Measurements from ENCODE around the gene SLC24A1. TPM values are rescaled to one million over a fixed set of nuclear protein-coding genes. Genes with fewer than 3 reads are reported as not detected.
A peak's percentile ranks its signal among the peaks of the same experiment; 100 is the strongest.

The SLC24A1 gene
- total and polyA plus RNA-seq, 10 of the 15 experiments (the other 5 are each of a cell fraction or from before 2014, with no cell fraction given), result 1.4 to 5.8 (median 3.3) TPM

DNA sequence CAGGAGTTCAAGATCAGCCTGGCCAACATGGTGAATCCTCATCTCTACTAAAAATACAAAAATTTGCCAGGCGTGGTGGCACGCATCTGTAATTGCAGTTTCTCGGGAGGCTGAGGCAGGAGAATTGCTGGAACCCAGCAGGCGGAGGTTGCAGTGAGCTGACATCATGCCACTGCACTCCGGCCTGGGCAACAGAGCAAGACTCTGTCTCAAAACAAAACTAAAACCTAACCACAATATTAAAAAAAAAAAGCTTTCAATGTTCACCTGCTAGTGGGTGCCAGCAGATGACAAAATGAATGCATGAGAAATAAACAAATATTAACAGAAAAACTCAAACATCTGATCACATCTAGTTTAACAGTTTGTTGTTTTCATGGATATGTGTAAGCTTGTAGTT lies 9.0 kb downstream of the SLC24A1 start (continued):
- TF ChIP-seq ZBTB40 (IDR thresholded peaks at IDR 0.05; ENCODE audit: borderline replicate concordance), result no peak
- peak; percentile 55; the same call in 1 of the 2 replicates for TF ChIP-seq TCF12 (IDR thresholded peaks at IDR 0.05; ENCODE audit: low read depth, low read length)
- no peak for TF ChIP-seq ZSCAN29 (IDR thresholded peaks at IDR 0.05)
- peak; percentile 49; the same call in 1 of the 2 replicates for TF ChIP-seq PAX5 (IDR thresholded peaks at IDR 0.05; ENCODE audit: borderline replicate concordance, low read depth, low read length)
- TF ChIP-seq NFIC (IDR thresholded peaks at IDR 0.05; ENCODE audit: low read depth, low read length), result peak; percentile 45
- TF ChIP-seq NR2C1 (IDR thresholded peaks at IDR 0.05), result no peak
- peak in 1 of 2 experiments; percentile 18; a peak in 1 of 4 replicates for TF ChIP-seq BHLHE40 (IDR thresholded peaks at IDR 0.05; ENCODE audit: borderline replicate concordance in 1 of 2, low read depth in 2 of 2, low read length in 1 of 2)
- TF ChIP-seq, protein P1, sequence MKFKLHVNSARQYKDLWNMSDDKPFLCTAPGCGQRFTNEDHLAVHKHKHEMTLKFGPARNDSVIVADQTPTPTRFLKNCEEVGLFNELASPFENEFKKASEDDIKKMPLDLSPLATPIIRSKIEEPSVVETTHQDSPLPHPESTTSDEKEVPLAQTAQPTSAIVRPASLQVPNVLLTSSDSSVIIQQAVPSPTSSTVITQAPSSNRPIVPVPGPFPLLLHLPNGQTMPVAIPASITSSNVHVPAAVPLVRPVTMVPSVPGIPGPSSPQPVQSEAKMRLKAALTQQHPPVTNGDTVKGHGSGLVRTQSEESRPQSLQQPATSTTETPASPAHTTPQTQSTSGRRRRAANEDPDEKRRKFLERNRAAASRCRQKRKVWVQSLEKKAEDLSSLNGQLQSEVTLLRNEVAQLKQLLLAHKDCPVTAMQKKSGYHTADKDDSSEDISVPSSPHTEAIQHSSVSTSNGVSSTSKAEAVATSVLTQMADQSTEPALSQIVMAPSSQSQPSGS (IDR thresholded peaks at IDR 0.05; ENCODE audit: low read length), result peak; percentile 84
